Neuron (in vitro differentiated cells): ENCODE measurements around the gene SLC37A1.
A peak's percentile ranks its signal among the peaks of the same experiment; 100 is the strongest.

Source experiments
- H2AFZ ChIP-seq: one replicate; pipeline ENCODE4 v1.6.1; 2013; ENCODE audit warnings: low read depth, mild to moderate bottlenecking, inconsistent platforms, low read length, moderate library complexity
- H3K27me3 ChIP-seq: one replicate; pipeline ENCODE4 v1.6.1; 2013; ENCODE audit warnings: low read length; ENCODE audit not compliant: insufficient read depth
- H3K36me3 ChIP-seq: one replicate; pipeline ENCODE4 v1.6.1; 2013; ENCODE audit warnings: low read length; ENCODE audit not compliant: insufficient read depth
- H3K4me1 ChIP-seq: one replicate; pipeline ENCODE4 v1.6.1; 2013; ENCODE audit warnings: low read length; ENCODE audit not compliant: insufficient read depth
- H3K4me3 ChIP-seq: 2 replicates; pipeline ENCODE4 v1.5.1; 2013; ENCODE audit warnings: mild to moderate bottlenecking, low read length, moderate library complexity
- H3K9me3 ChIP-seq: one replicate; pipeline ENCODE4 v1.6.1; 2013; ENCODE audit warnings: low read length

The SLC37A1 gene

DNA sequence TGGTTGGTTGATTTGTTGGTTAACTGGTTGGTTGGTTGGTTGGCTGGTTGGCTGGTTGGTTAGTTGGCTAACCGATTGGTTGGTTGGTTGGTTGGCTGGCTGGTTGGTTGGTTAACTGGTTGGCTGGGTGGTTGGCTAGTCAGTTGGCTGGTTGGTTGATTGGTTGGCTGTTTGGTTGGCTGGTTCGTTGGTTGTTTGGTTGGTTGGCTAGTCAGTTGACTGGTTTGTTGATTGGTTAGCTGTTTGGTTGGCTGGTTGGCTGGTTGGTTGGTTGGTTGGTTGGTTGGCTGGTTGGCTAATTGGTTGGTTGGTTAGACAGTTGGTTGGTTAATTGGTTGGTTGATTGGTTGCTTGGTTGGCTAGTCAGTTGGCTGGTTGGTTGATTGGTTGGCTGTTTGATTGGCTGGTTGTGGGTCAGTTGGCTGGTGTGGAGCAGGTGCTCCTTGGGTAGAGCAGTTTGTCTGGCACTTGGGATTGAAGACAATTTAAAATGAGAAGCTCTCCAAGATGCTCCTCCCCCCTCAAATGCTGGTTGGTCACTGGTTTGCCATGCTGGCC, 24.6 kb upstream of the SLC37A1 start:
- H3K4me3 ChIP-seq: no peak overlapping the region
- H2AFZ ChIP-seq: no peak overlapping the region
- no peaks in the 10 kb centered on the region for H3K36me3 ChIP-seq
- no peaks in the 10 kb centered on the region for H3K9me3 ChIP-seq
- H3K27me3 ChIP-seq: peaks cover 5% of the 10 kb centered on the region
- H3K4me1 ChIP-seq: no peaks in the 10 kb centered on the region

DNA sequence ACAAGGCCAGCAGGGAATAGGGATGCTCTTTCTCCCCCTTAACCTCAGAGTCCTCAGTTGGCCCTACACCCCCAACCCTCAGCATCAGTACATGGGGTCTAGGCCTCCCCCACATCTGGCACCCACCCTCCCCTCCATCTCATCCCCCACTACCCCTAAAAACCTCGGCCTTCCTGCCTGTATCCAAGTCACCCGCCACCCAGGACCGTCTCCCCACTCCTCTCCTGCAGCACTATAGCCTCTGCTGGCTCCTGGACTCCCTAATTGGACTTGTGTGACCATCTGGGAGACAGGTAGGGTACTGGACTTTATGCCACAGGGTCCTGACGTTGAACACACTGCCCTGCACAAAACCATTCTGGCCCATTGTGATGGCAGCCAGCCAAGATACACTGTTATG, 23.7 kb upstream of the SLC37A1 start:
- Histone ChIP-seq H3K27me3 (peaks cover 7% of the 10 kb centered on the region), H3K4me3 (no peak overlapping the region), H3K4me1 (no peaks in the 10 kb centered on the region), H2AFZ (no peak overlapping the region), H3K9me3 (no peaks in the 10 kb centered on the region), H3K36me3 (no peaks in the 10 kb centered on the region)

DNA sequence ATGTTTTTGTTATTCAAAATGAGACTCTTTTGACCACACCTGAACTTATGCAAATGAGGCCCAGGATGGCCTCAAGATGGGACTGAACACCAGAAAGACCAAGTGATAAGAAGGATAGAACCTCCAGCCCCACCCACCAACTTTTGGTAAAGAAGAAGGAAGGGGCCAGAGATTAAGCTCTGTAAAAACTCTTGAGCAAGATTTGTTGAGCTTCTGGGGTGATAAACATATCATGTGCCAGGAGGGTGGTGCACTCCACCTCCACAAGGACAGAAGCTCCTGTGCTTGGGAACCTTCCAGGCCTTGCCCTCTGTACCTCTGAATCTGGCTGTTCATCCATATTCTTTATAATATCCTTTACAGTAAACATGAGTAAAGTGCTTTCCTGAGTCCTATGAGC, 22.9 kb upstream of the SLC37A1 start:
- H3K36me3 ChIP-seq: no peaks in the 10 kb centered on the region
- peaks cover 12% of the 10 kb centered on the region for H3K27me3 ChIP-seq
- no peaks in the 10 kb centered on the region for H3K9me3 ChIP-seq
- H2AFZ ChIP-seq: no peak overlapping the region
- no peak overlapping the region for H3K4me3 ChIP-seq
- H3K4me1 ChIP-seq: peaks cover 3% of the 10 kb centered on the region

DNA sequence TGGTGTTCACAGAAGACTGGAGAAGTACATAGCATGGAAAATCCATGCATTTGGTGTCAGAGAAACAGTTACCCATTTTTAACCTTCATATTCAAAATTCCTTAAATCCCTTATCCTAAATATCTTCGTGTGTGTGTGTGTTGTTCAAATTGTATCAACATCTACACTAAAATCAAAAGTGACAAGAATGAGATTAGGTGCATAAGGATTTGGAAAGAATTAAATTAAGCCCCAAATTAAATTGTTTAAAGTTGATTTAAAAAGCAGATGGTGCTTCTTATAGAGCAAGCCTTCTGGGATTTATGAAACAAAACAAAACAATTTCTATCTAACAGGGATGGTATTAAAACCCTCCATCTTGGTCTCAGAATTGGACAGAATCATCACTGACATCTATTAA, 22.3 kb upstream of the SLC37A1 start:
- Histone ChIP-seq H3K36me3 (no peaks in the 10 kb centered on the region), H3K9me3 (no peaks in the 10 kb centered on the region), H3K4me3 (no peak overlapping the region), H3K27me3 (peaks cover 8% of the 10 kb centered on the region), H2AFZ (no peak overlapping the region), H3K4me1 (peaks cover 6% of the 10 kb centered on the region)

DNA sequence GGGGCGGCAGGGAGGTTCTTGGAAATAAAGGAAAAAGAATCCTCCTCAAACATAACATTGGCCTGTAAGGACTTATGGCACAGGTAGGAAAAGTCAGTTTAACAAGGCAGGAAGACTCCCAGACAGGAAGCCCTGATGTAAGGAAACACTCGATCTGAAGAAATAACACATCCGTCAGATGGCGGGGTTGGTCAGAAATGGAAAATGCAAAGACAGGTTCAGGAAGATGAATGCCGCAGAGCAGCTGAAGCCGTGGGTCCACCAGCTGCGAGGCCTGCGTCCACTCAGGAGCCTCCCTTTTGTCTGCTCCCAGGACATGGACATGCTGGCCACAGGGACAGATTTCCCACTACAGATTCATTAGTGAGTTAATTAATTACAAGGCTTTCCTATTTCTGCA, 21.5 kb upstream of the SLC37A1 start:
- peaks cover 7% of the 10 kb centered on the region for H3K27me3 ChIP-seq
- peaks cover 13% of the 10 kb centered on the region for H3K4me1 ChIP-seq
- no peak overlapping the region for H3K4me3 ChIP-seq
- H3K9me3 ChIP-seq: no peaks in the 10 kb centered on the region
- H2AFZ ChIP-seq: no peak overlapping the region
- H3K36me3 ChIP-seq: no peaks in the 10 kb centered on the region

DNA sequence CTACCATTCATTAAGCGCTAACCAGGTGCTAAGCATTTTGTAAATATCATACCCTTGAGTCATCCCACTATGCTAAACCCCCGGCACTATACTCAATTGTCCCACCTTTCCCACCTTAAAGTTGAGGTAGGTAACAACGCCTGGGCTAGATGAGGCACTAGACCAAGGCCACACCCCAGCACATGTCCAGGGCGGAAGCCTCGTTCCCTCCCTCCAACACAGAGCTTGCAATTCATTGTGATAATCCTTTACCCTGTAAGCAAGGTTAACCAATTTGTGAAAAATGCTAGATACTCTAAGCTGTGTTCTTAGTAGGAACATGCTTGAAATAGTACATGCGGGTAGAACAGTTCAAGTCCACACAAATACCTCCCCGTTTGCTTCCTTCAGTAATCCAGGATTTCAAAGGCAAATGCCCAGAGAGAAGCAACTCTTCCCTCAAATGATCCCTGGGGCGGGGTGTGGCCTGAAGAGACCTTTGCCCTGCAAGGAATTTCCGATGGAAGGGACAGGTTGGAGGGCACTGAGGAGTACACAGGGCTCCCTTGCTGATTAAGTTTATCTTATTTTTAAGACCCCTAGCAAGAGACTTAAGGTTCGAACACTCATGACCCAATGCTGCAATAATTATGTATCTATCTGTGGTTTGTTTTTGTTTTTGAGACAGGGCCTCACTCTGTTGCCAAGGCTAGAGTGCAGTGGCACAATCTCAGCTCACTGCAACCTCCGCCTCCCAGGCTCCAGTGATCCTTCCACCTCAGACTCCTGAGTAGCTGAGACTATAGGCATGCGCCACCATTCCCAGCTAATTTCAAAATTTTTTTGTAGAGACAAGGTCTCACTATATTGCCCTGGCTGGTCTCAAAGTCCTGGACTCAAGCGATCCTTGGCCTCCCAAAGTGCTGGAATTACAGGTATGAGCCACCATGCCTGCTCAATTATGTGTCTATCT, 20.3 kb upstream of the SLC37A1 start:
- H3K4me3 ChIP-seq: no peak overlapping the region
- H3K36me3 ChIP-seq: no peaks in the 10 kb centered on the region
- H3K4me1 ChIP-seq: peaks cover 14% of the 10 kb centered on the region
- peaks cover 10% of the 10 kb centered on the region for H3K27me3 ChIP-seq
- H2AFZ ChIP-seq: no peak overlapping the region
- H3K9me3 ChIP-seq: no peaks in the 10 kb centered on the region

DNA sequence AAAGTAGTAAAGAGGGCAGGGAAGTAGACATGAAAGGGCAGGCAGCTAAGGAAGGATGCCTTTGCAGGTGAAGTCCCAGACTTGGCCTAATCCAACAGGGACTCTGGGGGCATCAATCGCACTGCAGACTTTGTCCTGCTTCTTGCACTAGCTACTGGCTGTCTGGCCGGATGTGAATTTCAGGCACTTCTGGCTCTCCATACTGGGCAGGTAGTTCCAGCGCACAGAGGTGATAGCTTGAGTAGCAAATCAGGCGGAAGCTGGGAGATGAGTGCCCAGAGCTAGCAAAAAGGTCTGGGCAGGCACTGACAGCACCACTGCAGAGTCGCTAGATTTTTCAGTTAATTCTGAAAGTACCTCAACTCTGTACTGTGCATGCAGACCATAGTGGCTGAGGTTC, 18.6 kb upstream of the SLC37A1 start:
- H3K27me3 ChIP-seq: peaks cover 10% of the 10 kb centered on the region
- H3K4me1 ChIP-seq: peaks cover 20% of the 10 kb centered on the region
- H3K36me3 ChIP-seq: no peaks in the 10 kb centered on the region
- H3K9me3 ChIP-seq: no peaks in the 10 kb centered on the region
- no peak overlapping the region for H3K4me3 ChIP-seq
- H2AFZ ChIP-seq: no peak overlapping the region

DNA sequence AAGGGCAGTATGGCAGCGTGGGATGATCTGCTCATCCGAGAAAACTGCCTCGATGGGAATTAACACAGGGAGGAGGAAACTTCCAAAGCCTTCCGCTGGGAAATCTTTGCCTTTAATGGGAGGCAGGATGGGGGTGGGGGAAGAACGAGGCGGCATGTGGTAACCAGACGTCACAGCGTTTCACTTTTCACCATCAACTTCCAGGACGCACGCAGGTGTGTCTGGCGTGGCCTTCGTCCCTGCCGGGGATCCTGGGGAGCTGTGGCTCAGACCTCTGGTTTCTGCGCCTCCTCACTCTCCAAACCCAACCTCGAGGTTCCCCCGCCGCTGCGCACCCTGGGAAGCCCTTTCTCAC, 17.9 kb upstream of the SLC37A1 start:
- Histone ChIP-seq H3K36me3 (no peaks in the 10 kb centered on the region), H3K27me3 (peaks cover 10% of the 10 kb centered on the region), H3K4me1 (peaks cover 20% of the 10 kb centered on the region)

DNA sequence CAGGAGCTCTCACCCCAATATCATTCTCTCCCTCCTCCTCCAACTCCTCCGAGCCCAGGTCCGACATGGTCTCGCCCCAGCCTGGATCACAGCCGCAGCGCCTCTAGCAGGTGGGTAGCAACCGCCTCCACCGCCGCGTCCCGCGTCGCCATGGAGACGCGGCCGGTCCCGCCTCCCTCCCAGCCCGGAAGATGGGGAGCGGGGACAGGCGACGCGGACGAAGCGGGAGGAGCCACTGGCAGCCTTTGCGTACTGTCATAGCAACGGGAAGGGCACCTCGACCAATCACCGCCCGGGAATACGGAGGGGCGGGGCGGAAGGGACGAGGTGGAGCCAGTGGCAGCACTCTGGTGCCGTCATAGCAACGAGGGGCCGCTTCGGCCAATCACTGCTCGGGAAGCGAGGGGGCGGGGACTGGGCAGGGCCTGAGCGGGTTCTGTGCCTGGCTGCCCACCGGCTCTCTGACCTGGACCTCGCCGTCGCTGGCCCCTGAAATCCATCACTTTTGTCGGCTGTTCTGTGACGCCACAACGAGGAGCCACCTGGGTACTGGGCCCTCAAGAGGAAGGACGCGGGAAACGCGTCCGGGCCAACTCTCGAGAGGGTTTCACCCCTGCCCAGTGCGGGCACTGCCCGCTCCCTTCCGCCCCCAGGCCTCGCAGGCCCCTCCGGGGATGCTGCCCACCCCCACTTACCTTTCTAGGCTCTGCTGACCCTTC, 17.4 kb upstream of the SLC37A1 start, which contains the start of gene RSPH1:
Gene RSPH1 (minus strand): TSS at position 105 of the 719 bp plus-strand sequence. CDS start 38 bp downstream, at position 67.
- H3K27me3 ChIP-seq: peaks cover 10% of the 10 kb centered on the region
- peaks cover 20% of the 10 kb centered on the region for H3K4me1 ChIP-seq
- peak within 1 kb of the TSS; percentile 69 for H3K4me3 ChIP-seq
- H3K36me3 ChIP-seq: no peaks in the 10 kb centered on the region
- H3K9me3 ChIP-seq: no peaks in the 10 kb centered on the region
- H2AFZ ChIP-seq: peak within 1 kb of the TSS; percentile 81

More for the DNA sequence above, 17.9 kb upstream of the SLC37A1 start:
- no peaks in the 10 kb centered on the region for H3K9me3 ChIP-seq
- peak overlapping the region; percentile 60 for H2AFZ ChIP-seq
- H3K4me3 ChIP-seq: peak overlapping the region; percentile 56

DNA sequence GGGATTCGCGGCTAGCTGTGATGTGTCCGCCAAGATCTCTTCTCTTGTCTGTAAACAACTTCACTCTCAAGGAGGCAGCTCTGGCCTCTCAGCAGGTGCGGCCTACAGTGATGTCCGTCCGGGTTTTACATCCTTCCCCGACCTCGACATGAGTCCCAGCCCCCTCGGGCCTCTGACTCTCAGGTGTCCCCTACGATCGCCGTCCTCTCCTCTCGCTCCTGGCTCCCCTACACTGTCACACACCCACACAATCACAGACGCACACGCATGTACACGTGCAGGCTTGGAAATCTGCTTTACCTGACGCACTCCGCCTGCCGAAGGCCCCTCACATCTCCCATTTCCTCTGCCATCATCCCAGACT, 16.8 kb upstream of the SLC37A1 start:
- no peaks in the 10 kb centered on the region for H3K36me3 ChIP-seq
- H3K4me1 ChIP-seq: peaks cover 20% of the 10 kb centered on the region
- H2AFZ ChIP-seq: peak overlapping the region; percentile 81
- peak overlapping the region; percentile 69 for H3K4me3 ChIP-seq
- peaks cover 10% of the 10 kb centered on the region for H3K27me3 ChIP-seq
- no peaks in the 10 kb centered on the region for H3K9me3 ChIP-seq

DNA sequence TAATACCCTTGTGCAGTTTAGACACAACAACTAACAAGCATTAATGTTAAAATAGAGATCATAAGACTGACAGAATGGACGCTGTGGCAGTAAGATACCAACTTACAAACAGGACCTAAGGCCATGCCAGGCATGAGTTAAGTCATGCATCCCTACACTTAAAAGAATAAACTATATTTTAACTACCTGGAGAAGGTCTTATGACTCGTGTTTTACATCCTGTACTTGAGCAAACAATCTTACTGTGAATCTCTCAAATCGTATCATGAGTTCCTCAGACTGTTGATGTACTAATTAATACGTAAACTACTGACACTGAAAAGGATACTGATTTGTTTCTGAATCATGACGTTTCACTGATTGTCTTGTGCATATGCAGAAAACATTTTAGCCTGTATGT, 15.6 kb upstream of the SLC37A1 start:
- Histone ChIP-seq H3K4me3 (no peak overlapping the region), H2AFZ (no peak overlapping the region), H3K9me3 (no peaks in the 10 kb centered on the region), H3K36me3 (no peaks in the 10 kb centered on the region), H3K27me3 (peaks cover 12% of the 10 kb centered on the region), H3K4me1 (peaks cover 20% of the 10 kb centered on the region)

DNA sequence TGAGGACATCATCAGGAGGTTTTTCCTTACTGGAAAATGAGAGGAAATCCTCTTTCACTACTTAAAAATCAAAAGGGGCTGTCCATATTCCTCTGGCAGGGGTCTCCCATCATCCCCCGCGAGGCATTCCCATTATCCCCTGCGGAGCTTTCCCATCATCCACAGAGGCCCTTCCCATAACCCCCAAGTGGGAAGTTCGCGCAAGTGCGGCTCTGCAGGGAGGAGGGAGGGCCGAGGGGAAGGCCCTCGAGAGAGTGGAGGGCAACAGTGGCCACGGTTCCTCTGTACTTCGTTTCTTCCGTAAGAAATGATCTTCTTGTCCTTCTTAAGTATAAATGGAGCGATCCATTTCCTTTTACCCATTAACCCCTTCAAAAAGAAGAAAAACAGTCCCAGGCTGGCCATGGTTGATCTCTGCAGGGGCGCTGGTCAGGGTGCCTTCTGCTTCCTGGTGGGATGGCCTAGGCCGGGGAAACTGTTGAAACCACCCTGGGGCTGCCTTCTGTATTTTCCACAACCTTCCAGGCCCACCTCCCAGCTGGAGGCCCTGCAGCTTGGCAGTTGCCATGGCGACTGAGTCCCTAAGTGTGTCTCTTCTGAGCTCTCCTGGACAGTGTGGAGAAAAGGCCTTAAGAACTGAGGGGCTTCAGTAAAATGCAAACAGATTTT, 14.1 kb upstream of the SLC37A1 start:
- Histone ChIP-seq H2AFZ (no peak overlapping the region), H3K9me3 (no peaks in the 10 kb centered on the region)

DNA sequence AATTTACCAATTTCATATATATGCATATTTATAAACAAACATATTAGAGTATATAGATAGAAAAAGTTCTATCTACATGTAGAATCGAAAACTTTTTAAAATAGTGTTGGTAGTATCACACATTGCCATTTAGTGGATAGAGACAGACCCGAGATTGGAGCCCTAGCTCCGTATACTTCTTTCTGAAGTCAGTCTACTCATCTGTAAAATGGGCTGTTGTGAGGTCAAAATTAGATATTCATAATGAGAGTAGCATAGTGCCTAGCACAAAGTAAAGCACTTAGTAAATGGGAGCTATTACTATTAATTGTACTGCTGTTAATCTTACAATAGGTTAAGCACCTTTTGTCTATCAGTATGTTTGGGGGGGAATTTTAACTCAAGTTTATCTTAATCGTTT, 13.4 kb upstream of the SLC37A1 start:
- Histone ChIP-seq H3K4me1 (peaks cover 20% of the 10 kb centered on the region), H3K4me3 (no peak overlapping the region), H3K36me3 (no peaks in the 10 kb centered on the region), H2AFZ (no peak overlapping the region), H3K27me3 (peaks cover 8% of the 10 kb centered on the region), H3K9me3 (no peaks in the 10 kb centered on the region)

More for the DNA sequence above, 14.1 kb upstream of the SLC37A1 start:
- Histone ChIP-seq H3K4me3 (no peak overlapping the region), H3K4me1 (peaks cover 20% of the 10 kb centered on the region), H3K36me3 (no peaks in the 10 kb centered on the region), H3K27me3 (peaks cover 12% of the 10 kb centered on the region)
